ENCODE results near the gene MED17. TPM values are rescaled to one million over a fixed set of nuclear protein-coding genes. Genes with fewer than 3 reads are reported as not detected.

MED17 gene
- total RNA-seq, 1 experiment from 2014 or later, result 41.1 TPM

GRCh38 chr11:93827363-93827762 is 43.3 kb downstream of the MED17 start:
- no peak for ATAC-seq
- H3K79me2 ChIP-seq (ENCODE audit: insufficient read depth, low read length), result no peaks in the 10 kb centered on the region
- H3K4me2 ChIP-seq (ENCODE audit: low read length), result no peak overlapping the region
- POLR2A ChIA-PET, result no interaction called here
- RAD21 ChIA-PET (ENCODE audit: low non-redundant PET in 1 of 2, low total read pairs in 2 of 2, uncharacterized antibody in 2 of 2, unreplicated experiment in 2 of 2), result no interaction called here
- BruUV-seq (replicated peaks), result no TSS peak
- no peaks in the 10 kb centered on the region for H3K27me3 ChIP-seq (ENCODE audit: insufficient read depth, low read length)
- no peak overlapping the region for H2AFZ ChIP-seq (ENCODE audit: low read depth, low read length, poor library complexity, severe bottlenecking)
- intact Hi-C loops (cut with micrococcal nuclease), result no loop called here
- no peaks in the 10 kb centered on the region for H4K20me1 ChIP-seq (ENCODE audit: insufficient read depth)
- no peaks in the 10 kb centered on the region for H3K4me1 ChIP-seq (ENCODE audit: control insufficient read depth in 1 of 2, insufficient read depth in 2 of 2, low read length in 2 of 2)
- H3K27ac ChIP-seq (ENCODE audit: low read depth, low read length), result no peak overlapping the region
- H3K36me3 ChIP-seq (ENCODE audit: control insufficient read depth in 1 of 2, insufficient read depth in 2 of 2, low read length in 2 of 2), result no peaks in the 10 kb centered on the region
- no peak for TF ChIP-seq ZNF274 (IDR thresholded peaks at IDR 0.05; ENCODE audit: low read depth, low read length)
- TF ChIP-seq YY1 (IDR thresholded peaks at IDR 0.05; ENCODE audit: extremely low read depth, insufficient replicate concordance, low read depth, low read length), result no peak
- no peak for TF ChIP-seq POLR2A (IDR thresholded peaks at IDR 0.05; ENCODE audit: borderline replicate concordance, extremely low read depth, insufficient read depth, insufficient read length)
- TF ChIP-seq POLR2AphosphoS5 (IDR thresholded peaks at IDR 0.05; ENCODE audit: low read depth, low read length), result no peak
- TF ChIP-seq SIN3A (IDR thresholded peaks at IDR 0.05; ENCODE audit: low read depth), result no peak
- no peak for TF ChIP-seq EZH2phosphoT487 (IDR thresholded peaks at IDR 0.05; ENCODE audit: borderline replicate concordance)
- no peak for TF ChIP-seq ATF3 (IDR thresholded peaks at IDR 0.05)
- no peak for TF ChIP-seq SRF (IDR thresholded peaks at IDR 0.05; ENCODE audit: low read depth)
- no peak for TF ChIP-seq JUND (IDR thresholded peaks at IDR 0.05)
- no peaks in the 10 kb centered on the region for H3K9me3 ChIP-seq (ENCODE audit: control insufficient read depth in 1 of 2, insufficient read depth in 1 of 2, low read depth in 1 of 2, low read length in 2 of 2)
- no peak overlapping the region for H3K9ac ChIP-seq (ENCODE audit: low read length)
- no peak for DNase-seq (ENCODE audit: low read depth, low spot score)
- CTCF ChIA-PET, result no interaction called here
- H3K9me2 ChIP-seq (ENCODE audit: insufficient read depth), result no peaks in the 10 kb centered on the region
- H3K4me3 ChIP-seq (replicated peaks in 1 of 2; ENCODE audit: low read depth in 1 of 2, low read length in 2 of 2), result no peak overlapping the region

GRCh38 chr11:93829598-93829997 is 45.5 kb downstream of the MED17 start:
- no peak for TF ChIP-seq MAX (IDR thresholded peaks at IDR 0.05)
- Histone ChIP-seq H3K4me1 (ENCODE audit: control insufficient read depth in 1 of 2, insufficient read depth in 2 of 2, low read length in 2 of 2) (no peaks in the 10 kb centered on the region), H3K9ac (ENCODE audit: low read length) (no peak overlapping the region), H3K9me3 (ENCODE audit: control insufficient read depth in 1 of 2, insufficient read depth in 1 of 2, low read depth in 1 of 2, low read length in 2 of 2) (no peaks in the 10 kb centered on the region), H2AFZ (ENCODE audit: low read depth, low read length, poor library complexity, severe bottlenecking) (no peak overlapping the region), H3K27me3 (ENCODE audit: insufficient read depth, low read length) (no peaks in the 10 kb centered on the region), H3K36me3 (ENCODE audit: control insufficient read depth in 1 of 2, insufficient read depth in 2 of 2, low read length in 2 of 2) (no peaks in the 10 kb centered on the region), H3K79me2 (ENCODE audit: insufficient read depth, low read length) (no peaks in the 10 kb centered on the region), H3K4me2 (ENCODE audit: low read length) (no peak overlapping the region), H3K9me2 (ENCODE audit: insufficient read depth) (no peaks in the 10 kb centered on the region), H3K27ac (ENCODE audit: low read depth, low read length) (no peak overlapping the region), H4K20me1 (ENCODE audit: insufficient read depth) (no peaks in the 10 kb centered on the region), H3K4me3 (replicated peaks in 1 of 2; ENCODE audit: low read depth in 1 of 2, low read length in 2 of 2) (no peak overlapping the region)
- CTCF ChIA-PET, result no interaction called here
- RAD21 ChIA-PET (ENCODE audit: low non-redundant PET in 1 of 2, low total read pairs in 2 of 2, uncharacterized antibody in 2 of 2, unreplicated experiment in 2 of 2), result no interaction called here
- no TSS peak for BruUV-seq (replicated peaks)
- intact Hi-C loops (cut with micrococcal nuclease), result no loop called here
- no peak for DNase-seq (ENCODE audit: low read depth, low spot score)
- POLR2A ChIA-PET, result no interaction called here
- no peak for ATAC-seq
